OCI-LY7 (cell line): ENCODE results near the gene FTH1. TPM values are rescaled to one million over a fixed set of nuclear protein-coding genes. Genes with fewer than 3 reads are reported as not detected.

Experiments used
- BruUV-seq: library from RNA; stranded (reverse); fragments of 400-500 nt; replicated peaks from 2 replicates; lab custom pipeline; 2021; lab: Mats Ljungman, UMichigan
- CTCF ChIA-PET: fragments of 300-600 bp; sonication (Branson Sonifier 250); formaldehyde crosslinking; loops from one replicate; lab custom pipeline; 2022; ENCODE audit warnings: antibody characterized with exemption; ENCODE audit not compliant: unreplicated experiment; lab: Charles Lee
- POLR2A ChIA-PET: fragments of 300-600 bp; sonication (Branson Sonifier 250); formaldehyde crosslinking; loops from one replicate; lab custom pipeline; 2022; ENCODE audit warnings: antibody characterized with exemption; lab: Charles Lee
- DNase-seq: peaks from one replicate; pipeline ENCODE4 v3.0.0-alpha.2; 2015; ENCODE audit warnings: low spot score
- H2AFZ ChIP-seq: fragments of 200-600 bp; sonication (generic), shearing (Covaris generic); 2 replicates; pipeline ENCODE4 v1.6.1; 2014; ENCODE audit warnings: mild to moderate bottlenecking, antibody characterized with exemption, low read length, moderate library complexity
- H3K27ac ChIP-seq: fragments of 200-600 bp; sonication (generic); 2 replicates; pipeline ENCODE4 v1.5.1; 2014; ENCODE audit warnings: mixed run types, low read depth, mild to moderate bottlenecking, moderate library complexity, low read length, inconsistent platforms; ENCODE audit not compliant: poor library complexity, severe bottlenecking
- H3K36me3 ChIP-seq: fragments of 200-600 bp; sonication (generic); 2 replicates; pipeline ENCODE4 v1.6.1; 2014; ENCODE audit warnings: mild to moderate bottlenecking, antibody characterized with exemption, low read length, moderate library complexity, mixed read lengths; ENCODE audit not compliant: insufficient read depth
- H3K4me1 ChIP-seq: fragments of 200-600 bp; sonication (generic); 2 replicates; pipeline ENCODE4 v1.5.1; 2014; ENCODE audit warnings: mild to moderate bottlenecking, low read length; ENCODE audit not compliant: insufficient read depth, poor library complexity, severe bottlenecking
- H3K4me2 ChIP-seq: fragments of 200-600 bp; sonication (generic); 2 replicates; pipeline ENCODE4 v1.6.1; 2014; ENCODE audit warnings: mild to moderate bottlenecking, low read length
- H3K4me3 ChIP-seq: fragments of 200-600 bp; sonication (generic); 2 replicates; pipeline ENCODE4 v1.5.1; 2014; ENCODE audit warnings: mild to moderate bottlenecking, low read depth, low read length; ENCODE audit not compliant: poor library complexity, severe bottlenecking
- H3K79me2 ChIP-seq: fragments of 200-600 bp; sonication (generic); 2 replicates; pipeline ENCODE4 v1.6.1; 2016; ENCODE audit warnings: low read depth, mild to moderate bottlenecking, low read length, moderate library complexity, mixed read lengths; ENCODE audit not compliant: insufficient read depth
- H3K9me2 ChIP-seq: fragments of 200-600 bp; sonication (generic); 2 replicates; pipeline ENCODE4 v1.6.1; 2016; ENCODE audit warnings: mild to moderate bottlenecking, low read length, mixed read lengths; ENCODE audit not compliant: insufficient read depth
- H3K9me3 ChIP-seq: fragments of 200-600 bp; sonication (generic); 2 replicates; pipeline ENCODE4 v1.6.1; 2014; ENCODE audit warnings: mild to moderate bottlenecking, mixed run types, low read length, mixed read lengths
- H4K20me1 ChIP-seq: fragments of 200-600 bp; sonication (generic); 2 replicates; pipeline ENCODE4 v1.6.1; 2014; ENCODE audit warnings: mild to moderate bottlenecking, antibody characterized with exemption, low read length, moderate library complexity, mixed read lengths; ENCODE audit not compliant: insufficient read depth
- EZH2phosphoT487 ChIP-seq: fragments of 200-600 bp; sonication (generic); IDR thresholded peaks from 2 replicates; pipeline ENCODE4 v1.6.1; 2018; ENCODE audit warnings: low read depth, borderline replicate concordance, mild to moderate bottlenecking, mixed run types, antibody characterized with exemption, low read length, moderate library complexity, mixed read lengths
- intact Hi-C: fragments of 100-400 bp; cut with micrococcal nuclease; formaldehyde crosslinking; loops from one replicate; pipeline ENCODE4 v1.10.0; 2022; ENCODE audit not compliant: unreplicated experiment
- total RNA-seq, 2 experiments: library from RNA; depleted of rRNA in 1 of 2; stranded (reverse); fragments of >200 nt in 1 of 2; shearing (Covaris generic) in 1 of 2; gene quantifications; 2 replicates each; pipeline ENCODE4 v1.2.3, GENCODE V29; 2014 to 2022
- TF ChIP-seq, protein P1 (sequence below): fragments of 200-600 bp; sonication (generic); conservative IDR thresholded peaks from 2 replicates; pipeline ENCODE4 v1.5.1; 2014; ENCODE audit warnings: mild to moderate bottlenecking, antibody characterized with exemption, low read length, moderate library complexity, mixed read lengths

Gene FTH1
- total RNA-seq, 2 experiments from 2014 or later = 153 to 185 TPM

DNA sequence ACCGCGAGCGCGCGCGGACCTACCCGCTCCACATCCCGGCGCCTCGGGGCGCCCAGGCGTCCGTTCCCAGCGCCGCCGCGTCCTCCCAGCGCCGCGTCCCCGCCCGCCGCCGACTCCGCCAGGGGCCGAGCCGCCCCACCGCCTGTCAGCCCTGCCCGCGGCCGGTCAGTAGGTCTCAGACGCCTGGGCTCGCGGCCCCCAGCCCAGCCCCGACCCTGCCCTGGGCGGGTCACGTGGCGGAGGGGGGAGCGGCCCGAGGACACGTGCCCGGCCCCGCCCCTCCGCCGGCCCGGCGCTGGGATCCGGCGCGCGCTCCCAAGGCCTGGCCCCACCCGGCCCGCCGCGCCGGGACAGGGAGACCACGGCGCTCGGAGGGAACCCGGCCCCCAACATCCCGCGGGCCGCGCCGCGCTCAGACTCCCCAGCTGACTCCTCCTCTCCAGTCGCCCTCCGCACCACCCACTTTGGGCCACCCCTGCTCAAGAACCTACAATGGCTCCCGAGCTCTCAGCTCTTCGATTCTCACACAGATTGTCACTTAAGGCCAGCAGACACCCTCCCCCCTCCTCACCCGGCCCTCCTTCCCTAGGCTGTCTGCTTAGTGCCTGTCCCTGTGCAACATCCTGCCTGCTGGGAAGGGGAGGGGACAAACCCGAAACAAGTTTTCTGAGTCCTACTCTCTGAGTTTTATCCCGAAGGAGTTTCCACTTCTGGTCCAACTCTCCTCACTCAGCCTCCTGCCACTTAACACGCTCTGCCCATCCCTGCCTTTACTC is 49.9 kb downstream of the FTH1 start, which contains the start of gene RAB3IL1:
Gene RAB3IL1, minus strand, starts transcription at position 233 of the 776 bp plus-strand sequence. Its CDS starts 199 bp downstream, at position 34.
- Histone ChIP-seq H3K79me2 (no peaks in the 10 kb centered on the region), H3K4me1 (peaks cover 12% of the 10 kb centered on the region), H2AFZ (no peak within 1 kb of the TSS), H3K9me3 (no peaks in the 10 kb centered on the region), H3K4me2 (no peak within 1 kb of the TSS), H3K9me2 (no peaks in the 10 kb centered on the region), H3K27ac (no peak within 1 kb of the TSS), H4K20me1 (no peaks in the 10 kb centered on the region), H3K4me3 (no peak within 1 kb of the TSS), H3K36me3 (no peaks in the 10 kb centered on the region)
- POLR2A ChIA-PET = no interaction called here
- no peak for DNase-seq
- intact Hi-C loops = no loop called here
- BruUV-seq = no TSS peak
- no peak for TF ChIP-seq EZH2phosphoT487
- TF ChIP-seq, protein P1, sequence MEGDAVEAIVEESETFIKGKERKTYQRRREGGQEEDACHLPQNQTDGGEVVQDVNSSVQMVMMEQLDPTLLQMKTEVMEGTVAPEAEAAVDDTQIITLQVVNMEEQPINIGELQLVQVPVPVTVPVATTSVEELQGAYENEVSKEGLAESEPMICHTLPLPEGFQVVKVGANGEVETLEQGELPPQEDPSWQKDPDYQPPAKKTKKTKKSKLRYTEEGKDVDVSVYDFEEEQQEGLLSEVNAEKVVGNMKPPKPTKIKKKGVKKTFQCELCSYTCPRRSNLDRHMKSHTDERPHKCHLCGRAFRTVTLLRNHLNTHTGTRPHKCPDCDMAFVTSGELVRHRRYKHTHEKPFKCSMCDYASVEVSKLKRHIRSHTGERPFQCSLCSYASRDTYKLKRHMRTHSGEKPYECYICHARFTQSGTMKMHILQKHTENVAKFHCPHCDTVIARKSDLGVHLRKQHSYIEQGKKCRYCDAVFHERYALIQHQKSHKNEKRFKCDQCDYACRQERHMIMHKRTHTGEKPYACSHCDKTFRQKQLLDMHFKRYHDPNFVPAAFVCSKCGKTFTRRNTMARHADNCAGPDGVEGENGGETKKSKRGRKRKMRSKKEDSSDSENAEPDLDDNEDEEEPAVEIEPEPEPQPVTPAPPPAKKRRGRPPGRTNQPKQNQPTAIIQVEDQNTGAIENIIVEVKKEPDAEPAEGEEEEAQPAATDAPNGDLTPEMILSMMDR = no peak
- CTCF ChIA-PET = interaction anchor here (0.6 kb wide), 1 partner anchor 195 kb away, joined by 5 read pairs; no protein-coding TSS in a partner anchor

DNA sequence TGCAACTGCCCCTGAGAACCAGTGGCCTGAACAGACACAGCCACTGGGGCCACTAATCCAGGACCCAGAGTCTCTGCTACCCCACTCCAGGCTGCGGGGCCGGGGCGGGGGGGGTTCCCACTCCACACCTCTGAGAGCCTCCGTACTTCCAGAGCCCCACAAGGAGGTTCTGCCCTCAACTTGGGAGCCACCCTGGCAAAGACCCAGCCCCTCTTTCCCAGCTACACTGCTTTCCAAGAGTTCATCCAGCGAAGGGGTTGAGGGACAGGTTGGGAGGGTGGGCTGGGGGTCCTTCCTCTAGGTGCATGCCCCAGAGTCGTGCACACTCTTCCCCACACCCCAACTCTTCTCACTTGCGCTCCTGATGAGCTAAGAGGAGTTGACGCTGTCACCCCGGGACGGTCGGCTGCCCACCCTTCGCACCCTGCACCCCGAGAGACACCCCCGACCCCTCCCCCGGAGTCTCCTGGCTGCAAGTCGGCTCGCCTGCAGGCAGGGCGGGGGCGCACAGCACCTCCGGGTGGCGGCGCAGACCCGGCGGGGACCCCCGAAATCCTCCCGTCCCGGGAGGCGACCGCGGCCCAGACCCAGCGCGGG is 50.6 kb downstream of the FTH1 start:
- no peak overlapping the region for H2AFZ ChIP-seq
- BruUV-seq = no TSS peak
- H3K9me3 ChIP-seq = no peaks in the 10 kb centered on the region
- H3K9me2 ChIP-seq = no peaks in the 10 kb centered on the region
- H4K20me1 ChIP-seq = no peaks in the 10 kb centered on the region
- DNase-seq = no peak
- ChIA-PET POLR2A (no interaction called here), CTCF (interaction anchor here (0.6 kb wide), 1 partner anchor 195 kb away, joined by 5 read pairs; no protein-coding TSS in a partner anchor)
- no peak for TF ChIP-seq EZH2phosphoT487
- TF ChIP-seq, protein P1 = no peak
- intact Hi-C loops = no loop called here
- no peak overlapping the region for H3K4me2 ChIP-seq
- no peaks in the 10 kb centered on the region for H3K36me3 ChIP-seq
- no peaks in the 10 kb centered on the region for H3K79me2 ChIP-seq
- peaks cover 12% of the 10 kb centered on the region for H3K4me1 ChIP-seq
- no peak overlapping the region for H3K27ac ChIP-seq
- H3K4me3 ChIP-seq = no peak overlapping the region
